ENCODE results near the gene CPNE4.

Gene CPNE4

DNA sequence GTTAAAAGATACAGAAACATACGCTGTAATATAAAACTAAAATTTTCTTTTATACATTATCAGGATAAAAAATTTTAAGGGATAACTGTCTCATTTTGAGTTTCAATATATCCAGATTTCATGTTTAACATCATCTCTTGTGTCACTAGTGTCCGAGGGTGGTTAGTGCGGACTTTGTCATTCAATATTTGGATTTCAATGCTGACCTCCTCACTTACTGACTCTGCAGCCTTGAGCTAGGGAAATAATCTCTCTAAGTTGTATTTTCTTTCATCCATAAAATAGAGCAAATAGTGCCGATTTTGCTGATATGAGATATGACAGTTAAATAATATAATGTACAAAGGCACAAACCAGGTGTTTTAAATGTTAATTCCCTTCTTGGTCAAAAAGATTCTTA, 203.2 kb downstream of the CPNE4 start:
- no peak for DNase-seq (ENCODE audit: low read depth)
- TF ChIP-seq, protein P1, sequence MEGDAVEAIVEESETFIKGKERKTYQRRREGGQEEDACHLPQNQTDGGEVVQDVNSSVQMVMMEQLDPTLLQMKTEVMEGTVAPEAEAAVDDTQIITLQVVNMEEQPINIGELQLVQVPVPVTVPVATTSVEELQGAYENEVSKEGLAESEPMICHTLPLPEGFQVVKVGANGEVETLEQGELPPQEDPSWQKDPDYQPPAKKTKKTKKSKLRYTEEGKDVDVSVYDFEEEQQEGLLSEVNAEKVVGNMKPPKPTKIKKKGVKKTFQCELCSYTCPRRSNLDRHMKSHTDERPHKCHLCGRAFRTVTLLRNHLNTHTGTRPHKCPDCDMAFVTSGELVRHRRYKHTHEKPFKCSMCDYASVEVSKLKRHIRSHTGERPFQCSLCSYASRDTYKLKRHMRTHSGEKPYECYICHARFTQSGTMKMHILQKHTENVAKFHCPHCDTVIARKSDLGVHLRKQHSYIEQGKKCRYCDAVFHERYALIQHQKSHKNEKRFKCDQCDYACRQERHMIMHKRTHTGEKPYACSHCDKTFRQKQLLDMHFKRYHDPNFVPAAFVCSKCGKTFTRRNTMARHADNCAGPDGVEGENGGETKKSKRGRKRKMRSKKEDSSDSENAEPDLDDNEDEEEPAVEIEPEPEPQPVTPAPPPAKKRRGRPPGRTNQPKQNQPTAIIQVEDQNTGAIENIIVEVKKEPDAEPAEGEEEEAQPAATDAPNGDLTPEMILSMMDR (conservative IDR thresholded peaks at IDR 0.05; ENCODE audit: control insufficient read depth, insufficient read depth, low read depth, low read length) = no peak
- no peak overlapping the region for H3K4me3 ChIP-seq (ENCODE audit: control insufficient read depth, low read depth, low read length)

GRCh38 chr3:131821191-131821762, 213.5 kb downstream of the CPNE4 start:
- TF ChIP-seq, protein P1 (conservative IDR thresholded peaks at IDR 0.05; ENCODE audit: control insufficient read depth, insufficient read depth, low read depth, low read length) = no peak
- no peak for DNase-seq (ENCODE audit: low read depth)
- no peak overlapping the region for H3K4me3 ChIP-seq (ENCODE audit: control insufficient read depth, low read depth, low read length)

DNA sequence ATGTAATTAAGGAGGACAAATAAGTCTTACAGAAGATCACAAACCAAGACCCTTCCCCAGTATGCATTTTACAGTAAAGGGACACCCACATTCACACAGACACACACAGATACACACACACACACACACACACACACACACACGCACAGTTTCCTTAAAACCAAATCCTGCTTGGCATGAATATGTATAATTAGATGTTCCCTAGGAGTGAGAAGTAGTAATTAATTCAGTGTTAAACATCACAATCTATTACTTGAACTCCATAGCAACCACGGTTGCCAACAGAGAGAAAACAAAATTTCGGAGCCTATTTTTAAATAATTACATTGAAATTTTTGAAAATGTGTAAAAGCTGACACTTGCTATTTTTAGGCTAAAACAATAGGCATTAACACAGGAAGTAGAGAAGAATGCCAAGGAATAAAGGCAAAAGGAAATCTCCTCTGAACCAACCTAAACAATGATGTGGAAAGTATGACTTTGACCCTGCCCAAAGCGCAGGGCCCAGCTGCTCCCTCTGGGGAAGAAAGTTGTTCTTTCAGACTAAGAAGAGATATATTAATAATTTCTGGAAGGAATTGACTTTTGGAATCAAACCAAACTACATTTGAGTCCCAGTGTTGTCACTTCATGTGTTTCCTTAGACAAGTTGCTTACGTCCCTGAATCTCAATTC, 215.3 kb downstream of the CPNE4 start:
- TF ChIP-seq, protein P1 (conservative IDR thresholded peaks at IDR 0.05; ENCODE audit: control insufficient read depth, insufficient read depth, low read depth, low read length) = no peak
- no peak for DNase-seq (ENCODE audit: low read depth)
- no peak overlapping the region for H3K4me3 ChIP-seq (ENCODE audit: control insufficient read depth, low read depth, low read length)

DNA sequence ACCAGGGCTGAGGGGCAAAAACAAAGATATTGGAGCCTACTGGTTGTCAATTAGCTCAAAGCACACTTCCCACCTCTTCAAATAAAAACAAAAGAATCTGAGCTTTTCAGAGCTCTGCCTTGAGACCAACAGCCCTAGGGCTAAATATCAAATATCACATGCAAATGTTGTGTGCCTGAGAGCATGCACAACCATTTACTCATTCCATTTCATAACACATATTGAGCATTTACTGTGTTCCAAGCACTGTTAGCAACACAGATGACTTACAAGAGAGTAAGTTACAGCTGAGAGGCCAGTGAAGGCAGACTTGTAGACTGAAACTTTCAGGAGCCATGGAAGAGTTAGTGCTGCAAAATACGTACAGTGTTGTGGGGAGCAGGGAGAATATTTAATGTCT, 222.4 kb downstream of the CPNE4 start:
- no peak for DNase-seq (ENCODE audit: low read depth)
- no peak overlapping the region for H3K4me3 ChIP-seq (ENCODE audit: control insufficient read depth, low read depth, low read length)
- TF ChIP-seq, protein P1 (conservative IDR thresholded peaks at IDR 0.05; ENCODE audit: control insufficient read depth, insufficient read depth, low read depth, low read length) = no peak

DNA sequence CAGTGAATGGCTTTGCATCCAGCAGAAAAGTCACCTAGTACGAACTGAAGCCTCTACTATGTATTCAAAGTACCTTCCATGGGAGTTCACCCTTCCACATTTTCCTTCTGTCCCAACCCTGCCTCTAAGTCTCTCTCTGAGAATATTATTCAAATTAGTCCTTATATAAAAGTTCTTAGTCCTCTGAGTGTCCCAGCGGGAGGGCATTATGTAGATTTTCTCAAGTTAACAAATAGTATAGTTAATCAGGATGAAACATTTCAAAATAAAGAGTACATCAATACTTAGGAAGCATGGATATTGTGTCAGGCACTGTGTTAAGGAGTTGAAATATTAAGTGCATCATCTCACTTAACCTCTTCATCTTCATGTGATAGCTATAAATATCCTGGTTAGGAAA, 223.3 kb downstream of the CPNE4 start:
- no peak for DNase-seq (ENCODE audit: low read depth)
- TF ChIP-seq, protein P1 (conservative IDR thresholded peaks at IDR 0.05; ENCODE audit: control insufficient read depth, insufficient read depth, low read depth, low read length) = no peak

GRCh38 chr3:131807822-131808221, 227.0 kb downstream of the CPNE4 start:
- TF ChIP-seq, protein P1 (conservative IDR thresholded peaks at IDR 0.05; ENCODE audit: control insufficient read depth, insufficient read depth, low read depth, low read length) = no peak
- no peak for DNase-seq (ENCODE audit: low read depth)
- H3K4me3 ChIP-seq (ENCODE audit: control insufficient read depth, low read depth, low read length) = no peak overlapping the region

More for the DNA sequence above, 223.3 kb downstream of the CPNE4 start:
- H3K4me3 ChIP-seq (ENCODE audit: control insufficient read depth, low read depth, low read length) = no peak overlapping the region
